ENCODE data around the gene CDK6. TPM values are rescaled to one million over a fixed set of nuclear protein-coding genes. Genes with fewer than 3 reads are reported as not detected.

CDK6 gene
- total and polyA plus RNA-seq, 10 of the 15 experiments (the other 5 are each of a cell fraction or from before 2014, with no cell fraction given), result 8.0 to 118 (median 45.8) TPM

- no peak for TF ChIP-seq SMAD5 (IDR thresholded peaks at IDR 0.05; ENCODE audit: low read depth)
- no peak for TF ChIP-seq SREBF2 (IDR thresholded peaks at IDR 0.05; ENCODE audit: low read length)
- peak; percentile 53; the same call in 1 of the 2 replicates for TF ChIP-seq BMI1 (IDR thresholded peaks at IDR 0.05; ENCODE audit: borderline replicate concordance)
- peak in 1 of 2 experiments; percentile 41; a peak in 3 of 4 replicates for TF ChIP-seq IKZF2 (IDR thresholded peaks at IDR 0.05)
- no peak for TF ChIP-seq MXI1 (IDR thresholded peaks at IDR 0.05; ENCODE audit: low read depth, low read length)
- TF ChIP-seq NRF1 (conservative IDR thresholded peaks at IDR 0.05; ENCODE audit: low read depth, low read length), result no peak
- no peak; the same call in none of the 2 replicates for TF ChIP-seq IKZF1 (conservative IDR thresholded peaks at IDR 0.05)
- TF ChIP-seq, protein P1, sequence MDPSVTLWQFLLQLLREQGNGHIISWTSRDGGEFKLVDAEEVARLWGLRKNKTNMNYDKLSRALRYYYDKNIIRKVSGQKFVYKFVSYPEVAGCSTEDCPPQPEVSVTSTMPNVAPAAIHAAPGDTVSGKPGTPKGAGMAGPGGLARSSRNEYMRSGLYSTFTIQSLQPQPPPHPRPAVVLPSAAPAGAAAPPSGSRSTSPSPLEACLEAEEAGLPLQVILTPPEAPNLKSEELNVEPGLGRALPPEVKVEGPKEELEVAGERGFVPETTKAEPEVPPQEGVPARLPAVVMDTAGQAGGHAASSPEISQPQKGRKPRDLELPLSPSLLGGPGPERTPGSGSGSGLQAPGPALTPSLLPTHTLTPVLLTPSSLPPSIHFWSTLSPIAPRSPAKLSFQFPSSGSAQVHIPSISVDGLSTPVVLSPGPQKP (IDR thresholded peaks at IDR 0.05; ENCODE audit: low read depth, low read length), result no peak
- no peak for TF ChIP-seq POLR2AphosphoS2 (IDR thresholded peaks at IDR 0.05; ENCODE audit: low read depth, low read length)
- no peak for TF ChIP-seq FOS (IDR thresholded peaks at IDR 0.05; ENCODE audit: borderline replicate concordance, extremely low read depth, insufficient read length)
- no peak for TF ChIP-seq REST (IDR thresholded peaks at IDR 0.05; ENCODE audit: low read depth, low read length)
- no peak for TF ChIP-seq ZBTB11 (CRISPR knock-in tag; IDR thresholded peaks at IDR 0.05)
- peak; percentile 94 for TF ChIP-seq MTA2 (IDR thresholded peaks at IDR 0.05; ENCODE audit: low read depth)
- TF ChIP-seq POLR2AphosphoS5 (IDR thresholded peaks at IDR 0.05; ENCODE audit: low read length), result no peak
Measured at GRCh38 chr7:92634205-92634604, 202.2 kb downstream of the CDK6 start (continued).

Data from GM12878 (cell line).